Thoracic aorta (tissue), 2 donors: ENCODE results near the gene IL11RA. TPM values are rescaled to one million over a fixed set of nuclear protein-coding genes. Genes with fewer than 3 reads are reported as not detected.

Experiments used
- ATAC-seq: fragments of 150-250 bp; one replicate; pipeline ENCODE4 v1.8.0; 2017; ENCODE audit warnings: low read depth; ENCODE audit not compliant: insufficient number of reproducible peaks, low FRiP score
- DNase-seq: peaks from one replicate; pipeline ENCODE4 v3.0.0-alpha.2; 2020; ENCODE audit warnings: low spot score
- H3K27ac ChIP-seq, 2 donors: fragments of 200-600 bp; sonication (generic); 1 replicate in 1 of 2; 2 replicates in 1 of 2; pipeline ENCODE4 v1.5.1; 2016; ENCODE audit warnings: mild to moderate bottlenecking in 2 of 2, moderate library complexity in 2 of 2
- H3K27me3 ChIP-seq: fragments of 200-600 bp; sonication (generic); replicated peaks from 2 replicates; pipeline ENCODE4 v1.6.0; 2016; ENCODE audit warnings: mild to moderate bottlenecking; ENCODE audit not compliant: insufficient read depth
- H3K36me3 ChIP-seq: fragments of 200-600 bp; sonication (generic); one replicate; pipeline ENCODE4 v1.5.1; 2016
- H3K4me1 ChIP-seq, 2 donors: fragments of 200-600 bp; sonication (generic); 1 replicate in 1 of 2; 2 replicates in 1 of 2; pipeline versions ENCODE4 v1.5.1 to v1.6.0; 2016; ENCODE audit warnings: low read depth in 2 of 2, mild to moderate bottlenecking in 1 of 2; ENCODE audit not compliant: control insufficient read depth in 1 of 2
- H3K4me3 ChIP-seq: fragments of 200-600 bp; sonication (generic); 2 replicates; pipeline ENCODE4 v1.5.1; 2016; ENCODE audit warnings: mild to moderate bottlenecking
- H3K9me3 ChIP-seq: fragments of 200-600 bp; sonication (generic); 2 replicates; pipeline ENCODE4 v1.5.1; 2016
- CTCF ChIP-seq: fragments of 200-600 bp; sonication (generic); IDR thresholded peaks from one replicate; pipeline ENCODE4 v1.5.1; 2019; ENCODE audit warnings: antibody characterized with exemption
- total RNA-seq, 2 donors: library from RNA; depleted of rRNA; stranded (reverse); fragments of >200 nt; gene quantifications; one replicate each; pipeline versions ENCODE4 v1.1.0 to v1.2.3, GENCODE V29; 2016

IL11RA gene
- total RNA-seq, 2 donors from 2014 or later: 81.3 to 99.0 TPM

DNA sequence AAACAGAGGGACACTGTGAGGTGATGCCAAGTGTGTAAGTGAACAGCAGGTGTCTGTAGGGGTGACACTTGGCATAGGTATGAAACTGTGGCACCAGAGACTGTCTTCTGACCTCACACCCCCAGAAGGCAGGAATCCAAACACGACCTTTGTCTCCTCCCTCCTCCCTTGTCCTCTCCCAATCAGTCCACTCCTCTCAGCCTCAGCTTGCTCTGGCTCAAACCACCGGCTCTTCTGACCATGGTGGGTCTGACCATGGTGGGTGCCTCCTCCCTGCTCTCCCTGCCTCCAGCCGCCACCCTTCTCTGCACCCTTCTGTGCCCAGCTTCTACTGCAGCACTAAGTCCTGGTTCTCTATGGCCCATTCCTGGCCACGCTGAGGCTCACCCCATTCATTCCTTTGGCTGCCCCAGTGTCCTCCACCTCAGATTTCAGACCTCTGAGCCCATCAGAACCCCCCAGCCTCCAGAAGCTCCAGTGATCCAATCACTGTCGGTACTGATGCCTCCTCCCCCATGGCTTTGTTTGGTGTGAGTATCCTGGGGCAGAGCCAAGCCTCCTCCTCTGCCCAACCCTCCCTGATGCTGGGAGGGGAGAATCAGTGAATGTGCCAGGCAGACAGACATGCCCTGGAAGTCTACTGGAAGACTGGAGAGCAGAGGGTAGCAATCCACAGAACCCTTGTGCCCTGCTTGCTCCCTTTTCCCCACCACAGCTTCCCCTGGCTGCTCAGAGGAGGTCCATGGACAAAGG lies 21.4 kb upstream of the IL11RA start:
- peaks cover 13% of the 10 kb centered on the region for H3K27me3 ChIP-seq
- H3K4me1 ChIP-seq: peaks cover 0 to 23% of the 10 kb centered on the region in 2 donors
- no peaks in the 10 kb centered on the region for H3K9me3 ChIP-seq
- no peaks in the 10 kb centered on the region for H3K36me3 ChIP-seq
- ATAC-seq (no peak), DNase-seq (no peak)
- H3K27ac ChIP-seq: no peak overlapping the region
- TF ChIP-seq CTCF: no peak
- no peak overlapping the region for H3K4me3 ChIP-seq

- no peak for ATAC-seq
- no peaks in the 10 kb centered on the region for H3K36me3 ChIP-seq
- DNase-seq: no peak
- H3K9me3 ChIP-seq: no peaks in the 10 kb centered on the region
- H3K4me1 ChIP-seq: peaks cover 7 to 38% of the 10 kb centered on the region in 2 donors
- no peak overlapping the region for H3K27ac ChIP-seq
- peaks cover 8% of the 10 kb centered on the region for H3K27me3 ChIP-seq
- H3K4me3 ChIP-seq: no peak overlapping the region
- no peak for TF ChIP-seq CTCF
Measured at GRCh38 chr9:34633166-34633565, 18.8 kb upstream of the IL11RA start.

GRCh38 chr9:34633851-34634550 lies 18.0 kb upstream of the IL11RA start:
- Histone ChIP-seq H3K36me3 (no peaks in the 10 kb centered on the region), H3K9me3 (no peaks in the 10 kb centered on the region), H3K4me3 (no peak overlapping the region), H3K27ac (no peak overlapping the region), H3K4me1 (peaks cover 11 to 35% of the 10 kb centered on the region in 2 donors), H3K27me3 (peaks cover 8% of the 10 kb centered on the region)
- ATAC-seq (no peak), DNase-seq (no peak)
- peak; percentile 84 for TF ChIP-seq CTCF

GRCh38 chr9:34634551-34635248 lies 17.3 kb upstream of the IL11RA start:
- H3K36me3 ChIP-seq: no peaks in the 10 kb centered on the region
- no peaks in the 10 kb centered on the region for H3K9me3 ChIP-seq
- ATAC-seq (no peak), DNase-seq (no peak)
- H3K27ac ChIP-seq: no peak overlapping the region
- H3K4me3 ChIP-seq: no peak overlapping the region
- peaks cover 11 to 30% of the 10 kb centered on the region in 2 donors for H3K4me1 ChIP-seq
- TF ChIP-seq CTCF: no peak
- H3K27me3 ChIP-seq: peaks cover 3% of the 10 kb centered on the region

DNA sequence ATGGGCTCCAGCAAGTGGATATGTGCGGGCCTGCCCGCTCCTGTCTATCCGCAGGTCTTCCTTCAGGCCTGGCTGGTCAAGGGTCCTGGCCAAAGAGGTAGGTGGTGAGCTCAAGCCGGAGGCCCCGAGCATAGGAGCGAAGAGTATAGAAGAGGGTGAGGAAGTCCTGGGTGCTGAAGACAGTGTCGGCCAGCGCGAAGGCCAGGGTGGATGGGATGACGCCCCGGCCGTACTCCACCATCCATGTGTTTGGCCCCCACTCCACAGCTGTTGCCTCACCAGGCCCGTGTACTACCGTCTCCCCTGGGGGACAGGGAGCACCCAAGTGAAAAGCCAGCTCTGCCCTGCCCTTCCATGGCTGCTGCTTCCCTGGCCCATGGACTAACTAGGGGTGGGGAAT lies 16.4 kb upstream of the IL11RA start:
- Histone ChIP-seq H3K4me1 (peaks cover 11 to 30% of the 10 kb centered on the region in 2 donors), H3K36me3 (no peaks in the 10 kb centered on the region), H3K4me3 (no peak overlapping the region), H3K27me3 (no peaks in the 10 kb centered on the region), H3K9me3 (no peaks in the 10 kb centered on the region), H3K27ac (no peak overlapping the region)
- TF ChIP-seq CTCF: no peak
- no peak for DNase-seq
- no peak for ATAC-seq
